Neural crest cell (in vitro differentiated cells): ENCODE measurements around the gene UNC93A. TPM values are rescaled to one million over a fixed set of nuclear protein-coding genes. Genes with fewer than 3 reads are reported as not detected.
"Not testable (repeated sequence)": the region's sequence is repeated elsewhere in the genome, so short reads cannot be mapped to it uniquely, and the experiment has no call there.

Source experiments
- DNase-seq: peaks from one replicate; pipeline ENCODE4 v3.0.0; 2021; ENCODE audit warnings: low read depth, mixed read lengths, low spot score
- H3K27ac Mint-ChIP-seq: one replicate; pipeline ENCODE4 v1.8.0; 2021; ENCODE audit warnings: mild to moderate bottlenecking, mixed read lengths; ENCODE audit not compliant: unreplicated experiment
- H3K27me3 Mint-ChIP-seq: 2 replicates; pipeline ENCODE4 v1.8.0; 2021; ENCODE audit warnings: low read depth, mild to moderate bottlenecking, mixed read lengths
- H3K36me3 Mint-ChIP-seq: 2 replicates; pipeline ENCODE4 v1.8.0; 2021; ENCODE audit warnings: low read depth, mild to moderate bottlenecking, mixed read lengths
- H3K4me1 Mint-ChIP-seq: 2 replicates; pipeline ENCODE4 v1.8.0; 2021; ENCODE audit warnings: mixed read lengths
- H3K4me3 Mint-ChIP-seq: one replicate; pipeline ENCODE4 v1.8.0; 2021; ENCODE audit warnings: mild to moderate bottlenecking, mixed read lengths
- H3K9me3 Mint-ChIP-seq: 2 replicates; pipeline ENCODE4 v1.8.0; 2021; ENCODE audit warnings: mixed read lengths
- total RNA-seq: library from RNA; stranded (reverse); gene quantifications from 2 replicates; pipeline ENCODE4 v1.2.1, GENCODE V29; 2021
- TF ChIP-seq, protein P1 (sequence below): fragments of 200-600 bp; sonication (generic); conservative IDR thresholded peaks from 2 replicates; pipeline ENCODE4 v1.5.0; 2021; ENCODE audit warnings: antibody characterized with exemption, mild to moderate bottlenecking

UNC93A gene
- total RNA-seq, 1 donor from 2014 or later = not detected

DNA sequence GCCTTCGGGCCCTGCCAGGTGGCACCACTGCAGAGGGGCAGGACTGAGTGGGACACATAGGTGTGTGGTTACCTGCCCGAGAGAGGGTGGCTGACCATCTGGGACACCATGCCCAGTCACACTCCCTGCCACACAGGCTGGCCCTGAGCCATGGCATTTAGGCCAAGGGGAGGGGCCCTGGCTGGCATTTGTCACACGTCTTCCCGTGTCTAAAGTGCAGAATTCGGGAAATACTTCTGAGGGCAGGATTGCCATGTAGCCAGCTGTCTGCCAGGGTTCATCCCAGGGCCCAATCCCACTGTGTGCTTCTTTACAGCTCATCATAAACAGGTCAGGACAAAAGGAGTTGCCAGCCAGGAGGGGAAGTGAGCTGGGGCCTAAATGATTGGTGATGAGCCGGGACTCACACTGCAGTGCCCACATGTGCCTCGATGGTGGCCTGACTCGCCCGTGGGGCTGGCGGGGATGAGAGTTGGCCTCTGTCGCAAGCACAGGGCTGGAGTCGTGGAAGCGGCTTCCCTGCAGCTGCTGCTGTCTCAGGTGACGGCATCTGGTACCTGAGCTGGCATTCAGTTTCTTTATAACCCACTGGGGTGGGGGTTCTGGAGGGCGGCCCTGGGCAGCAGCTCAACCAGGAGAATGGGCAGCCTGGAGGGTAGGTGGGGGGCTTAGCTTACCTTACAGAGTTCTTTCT is 5.9 kb upstream of the UNC93A start:
- H3K27me3 Mint-ChIP-seq = no peaks in the 10 kb centered on the region
- DNase-seq = no peak
- H3K9me3 Mint-ChIP-seq = peaks cover 3% of the 10 kb centered on the region
- H3K4me1 Mint-ChIP-seq = peaks cover 13% of the 10 kb centered on the region
- no peak overlapping the region for H3K4me3 Mint-ChIP-seq
- H3K36me3 Mint-ChIP-seq = peaks cover 5% of the 10 kb centered on the region
- no peak overlapping the region for H3K27ac Mint-ChIP-seq
- TF ChIP-seq, protein P1, sequence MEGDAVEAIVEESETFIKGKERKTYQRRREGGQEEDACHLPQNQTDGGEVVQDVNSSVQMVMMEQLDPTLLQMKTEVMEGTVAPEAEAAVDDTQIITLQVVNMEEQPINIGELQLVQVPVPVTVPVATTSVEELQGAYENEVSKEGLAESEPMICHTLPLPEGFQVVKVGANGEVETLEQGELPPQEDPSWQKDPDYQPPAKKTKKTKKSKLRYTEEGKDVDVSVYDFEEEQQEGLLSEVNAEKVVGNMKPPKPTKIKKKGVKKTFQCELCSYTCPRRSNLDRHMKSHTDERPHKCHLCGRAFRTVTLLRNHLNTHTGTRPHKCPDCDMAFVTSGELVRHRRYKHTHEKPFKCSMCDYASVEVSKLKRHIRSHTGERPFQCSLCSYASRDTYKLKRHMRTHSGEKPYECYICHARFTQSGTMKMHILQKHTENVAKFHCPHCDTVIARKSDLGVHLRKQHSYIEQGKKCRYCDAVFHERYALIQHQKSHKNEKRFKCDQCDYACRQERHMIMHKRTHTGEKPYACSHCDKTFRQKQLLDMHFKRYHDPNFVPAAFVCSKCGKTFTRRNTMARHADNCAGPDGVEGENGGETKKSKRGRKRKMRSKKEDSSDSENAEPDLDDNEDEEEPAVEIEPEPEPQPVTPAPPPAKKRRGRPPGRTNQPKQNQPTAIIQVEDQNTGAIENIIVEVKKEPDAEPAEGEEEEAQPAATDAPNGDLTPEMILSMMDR = no peak

DNA sequence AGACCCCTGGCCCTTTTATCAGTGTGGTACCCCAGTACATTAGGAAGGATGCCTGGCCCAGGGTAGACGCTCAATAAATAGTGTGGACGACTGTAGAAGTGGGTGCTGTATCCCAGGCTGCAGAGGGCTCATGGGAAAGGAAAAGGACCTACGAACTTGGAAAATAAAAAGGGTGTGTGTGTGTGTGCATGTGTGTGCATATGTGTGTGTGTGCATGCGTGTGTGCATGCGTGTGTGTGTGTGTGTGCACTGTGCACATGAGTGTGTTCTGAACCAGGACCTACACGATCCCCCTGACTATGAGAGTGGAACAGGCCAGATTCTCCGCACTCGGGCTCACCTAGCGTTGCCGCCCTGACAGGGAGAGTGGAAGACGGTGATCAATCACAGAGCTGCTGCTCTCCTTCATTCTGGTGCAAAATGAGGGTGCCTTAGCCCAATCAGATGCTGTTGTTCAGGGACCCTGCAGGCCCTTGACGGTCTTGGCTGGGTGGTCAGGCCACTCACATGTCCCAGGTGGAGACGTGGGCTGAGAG is 3.5 kb upstream of the UNC93A start:
- DNase-seq = no peak
- H3K9me3 Mint-ChIP-seq = no peaks in the 10 kb centered on the region
- TF ChIP-seq, protein P1 = no peak
- H3K4me3 Mint-ChIP-seq = no peak overlapping the region
- H3K36me3 Mint-ChIP-seq = peaks cover 2% of the 10 kb centered on the region
- H3K27me3 Mint-ChIP-seq = peaks cover 3% of the 10 kb centered on the region
- H3K27ac Mint-ChIP-seq = no peak overlapping the region
- peaks cover 11% of the 10 kb centered on the region for H3K4me1 Mint-ChIP-seq

DNA sequence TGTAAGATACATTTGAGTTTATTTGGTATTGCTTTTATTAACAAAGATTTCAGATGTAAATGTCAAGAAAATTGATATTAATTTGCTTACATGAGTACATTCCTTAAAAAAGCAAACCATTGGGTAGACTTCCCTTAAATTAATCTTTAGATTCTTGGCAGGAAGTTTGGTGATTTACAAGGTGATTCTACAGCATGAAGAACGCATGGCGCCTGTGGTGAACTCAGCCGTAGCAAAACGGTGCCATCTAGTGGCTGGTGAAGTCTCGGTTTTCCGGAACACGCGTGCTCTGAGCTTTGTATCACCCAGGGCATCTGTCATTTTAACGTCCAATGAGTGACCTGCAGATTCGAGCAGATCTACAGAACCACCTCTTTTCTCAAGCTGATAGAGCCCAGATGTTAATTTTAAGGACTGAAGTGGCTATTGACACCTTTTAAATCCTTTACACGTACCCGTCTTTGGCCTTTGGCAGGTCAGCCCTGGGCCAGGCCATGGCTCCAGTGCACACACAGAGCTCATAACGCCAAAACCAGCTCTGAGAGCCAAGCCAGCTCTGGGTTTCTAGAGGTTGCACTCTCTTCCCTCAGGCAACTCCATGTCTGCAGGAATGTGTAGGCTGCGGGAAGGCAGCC is 2.4 kb upstream of the UNC93A start:
- H3K4me1 Mint-ChIP-seq = peaks cover 11% of the 10 kb centered on the region
- TF ChIP-seq, protein P1 = peak; percentile 81
- not testable (repeated sequence) for H3K27ac Mint-ChIP-seq, H3K27me3 Mint-ChIP-seq, H3K4me3 Mint-ChIP-seq, H3K9me3 Mint-ChIP-seq, H3K36me3 Mint-ChIP-seq
- DNase-seq = peak; percentile 22

DNA sequence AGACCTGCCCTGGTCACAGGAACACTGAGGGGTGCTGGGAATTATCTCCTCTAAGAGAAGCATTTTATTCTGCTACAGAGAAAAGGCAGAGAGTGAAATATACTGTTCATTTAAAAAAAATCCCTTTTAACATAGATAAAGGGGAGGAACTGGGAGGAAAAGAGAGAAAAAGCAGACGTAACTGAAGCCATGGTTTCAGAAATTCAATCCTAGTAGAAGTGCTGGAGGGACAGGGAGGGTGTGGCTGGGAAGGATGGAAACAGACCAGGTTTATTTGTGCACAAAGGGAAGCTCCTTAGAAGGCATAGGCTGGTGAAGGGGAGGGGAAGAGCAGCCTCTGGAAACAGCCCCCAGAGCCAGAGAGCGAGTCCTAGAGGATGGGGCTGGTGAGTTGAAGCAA is 1.8 kb upstream of the UNC93A start:
- DNase-seq, H3K4me3 Mint-ChIP-seq, H3K27me3 Mint-ChIP-seq, H3K27ac Mint-ChIP-seq, H3K36me3 Mint-ChIP-seq, H3K9me3 Mint-ChIP-seq: not testable (repeated sequence)
- H3K4me1 Mint-ChIP-seq = peaks cover 11% of the 10 kb centered on the region

DNA sequence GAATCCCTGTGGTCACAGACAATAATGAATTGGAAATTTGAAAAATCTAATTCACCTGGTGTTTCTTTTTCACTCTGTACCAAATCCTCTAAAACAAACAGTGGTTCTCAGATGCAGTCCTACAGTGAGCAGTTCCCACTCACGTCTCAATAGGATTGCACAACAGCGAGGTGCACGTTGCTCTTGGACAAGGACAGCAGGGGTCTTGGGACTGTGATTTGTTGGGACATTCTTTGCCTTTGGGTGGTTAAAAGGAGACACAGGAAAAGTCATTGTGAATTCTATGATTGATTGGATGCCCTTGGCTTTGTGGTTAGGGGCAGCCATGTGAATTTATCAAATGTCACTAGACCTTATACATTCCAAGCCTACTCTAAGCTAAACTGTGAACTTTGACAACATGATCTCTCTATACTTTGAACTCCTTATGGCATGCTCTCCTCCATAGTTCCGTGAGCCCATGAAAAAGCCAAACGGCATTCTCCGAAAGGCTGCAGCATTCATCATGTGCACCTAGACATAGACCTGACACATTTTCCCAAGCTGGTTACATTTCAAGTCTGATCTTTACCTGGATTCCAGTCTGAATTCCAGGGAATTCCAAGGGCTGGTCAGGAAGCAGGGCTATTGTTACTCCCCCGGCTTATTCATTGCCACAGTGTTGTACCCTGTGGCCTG is 647 bp downstream of the UNC93A start:
- TF ChIP-seq, protein P1 = no peak
- H3K4me3 Mint-ChIP-seq = no peak overlapping the region
- H3K27me3 Mint-ChIP-seq = peaks cover 3% of the 10 kb centered on the region
- no peak overlapping the region for H3K27ac Mint-ChIP-seq
- DNase-seq = no peak
- peaks cover 11% of the 10 kb centered on the region for H3K4me1 Mint-ChIP-seq
- no peaks in the 10 kb centered on the region for H3K36me3 Mint-ChIP-seq
- H3K9me3 Mint-ChIP-seq = no peaks in the 10 kb centered on the region
